Suprapubic skin (tissue), 3 donors: ENCODE data around the gene DZIP1.

Source experiments
- EP300 ChIP-seq: sonication (generic); formaldehyde crosslinking; IDR thresholded peaks from one replicate; pipeline ENCODE4 v1.6.1; 2017; ENCODE audit warnings: antibody characterized with exemption
- TF ChIP-seq, protein P1 (sequence below), 2 donors: fragments of 200-600 bp in 1 of 2; fragments of 450-650 bp in 1 of 2; sonication (generic) in 1 of 2; IDR thresholded peaks; one replicate each; pipeline ENCODE4 v1.5.1; 2016 to 2019; ENCODE audit warnings: antibody characterized with exemption in 2 of 2, mild to moderate bottlenecking in 1 of 2, moderate library complexity in 1 of 2

DNA sequence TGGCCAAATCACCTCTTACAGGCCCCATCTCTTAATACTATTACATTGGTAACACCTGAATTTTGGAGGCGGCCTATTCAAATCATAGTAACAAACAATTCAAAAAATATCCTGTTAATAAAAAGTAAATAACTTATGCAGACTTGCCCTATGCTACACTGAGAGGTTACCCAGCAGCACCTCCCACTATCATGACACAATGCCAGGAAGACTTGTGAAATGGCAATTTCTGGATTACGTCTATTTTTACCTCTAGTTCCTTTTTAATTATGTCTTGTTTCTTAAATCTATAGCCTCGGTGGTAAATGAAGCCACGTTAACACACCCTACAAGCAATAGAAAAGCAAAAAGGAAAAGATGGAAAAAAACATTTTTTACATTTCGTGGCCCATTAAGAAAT, 6.2 kb upstream of the DZIP1 start:
- TF ChIP-seq, protein P1, sequence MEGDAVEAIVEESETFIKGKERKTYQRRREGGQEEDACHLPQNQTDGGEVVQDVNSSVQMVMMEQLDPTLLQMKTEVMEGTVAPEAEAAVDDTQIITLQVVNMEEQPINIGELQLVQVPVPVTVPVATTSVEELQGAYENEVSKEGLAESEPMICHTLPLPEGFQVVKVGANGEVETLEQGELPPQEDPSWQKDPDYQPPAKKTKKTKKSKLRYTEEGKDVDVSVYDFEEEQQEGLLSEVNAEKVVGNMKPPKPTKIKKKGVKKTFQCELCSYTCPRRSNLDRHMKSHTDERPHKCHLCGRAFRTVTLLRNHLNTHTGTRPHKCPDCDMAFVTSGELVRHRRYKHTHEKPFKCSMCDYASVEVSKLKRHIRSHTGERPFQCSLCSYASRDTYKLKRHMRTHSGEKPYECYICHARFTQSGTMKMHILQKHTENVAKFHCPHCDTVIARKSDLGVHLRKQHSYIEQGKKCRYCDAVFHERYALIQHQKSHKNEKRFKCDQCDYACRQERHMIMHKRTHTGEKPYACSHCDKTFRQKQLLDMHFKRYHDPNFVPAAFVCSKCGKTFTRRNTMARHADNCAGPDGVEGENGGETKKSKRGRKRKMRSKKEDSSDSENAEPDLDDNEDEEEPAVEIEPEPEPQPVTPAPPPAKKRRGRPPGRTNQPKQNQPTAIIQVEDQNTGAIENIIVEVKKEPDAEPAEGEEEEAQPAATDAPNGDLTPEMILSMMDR (IDR thresholded peaks at IDR 0.05), result no peak
- no peak for TF ChIP-seq EP300
